Fibroblast of peridontal ligament (primary cell): Measurements from ENCODE around the gene ACE2.

ENCODE experiments used
- DNase-seq: peaks from one replicate; pipeline ENCODE4 v3.0.0-alpha.2; 2010; ENCODE audit errors: extremely low read depth

Gene ACE2

GRCh38 chrX:15511563-15511962 lies 89.2 kb downstream of the ACE2 start:
- DNase-seq = no peak
